ENCODE data around the gene PSENEN.
A peak's percentile ranks its signal among the peaks of the same experiment; 100 is the strongest.

The PSENEN gene

DNA sequence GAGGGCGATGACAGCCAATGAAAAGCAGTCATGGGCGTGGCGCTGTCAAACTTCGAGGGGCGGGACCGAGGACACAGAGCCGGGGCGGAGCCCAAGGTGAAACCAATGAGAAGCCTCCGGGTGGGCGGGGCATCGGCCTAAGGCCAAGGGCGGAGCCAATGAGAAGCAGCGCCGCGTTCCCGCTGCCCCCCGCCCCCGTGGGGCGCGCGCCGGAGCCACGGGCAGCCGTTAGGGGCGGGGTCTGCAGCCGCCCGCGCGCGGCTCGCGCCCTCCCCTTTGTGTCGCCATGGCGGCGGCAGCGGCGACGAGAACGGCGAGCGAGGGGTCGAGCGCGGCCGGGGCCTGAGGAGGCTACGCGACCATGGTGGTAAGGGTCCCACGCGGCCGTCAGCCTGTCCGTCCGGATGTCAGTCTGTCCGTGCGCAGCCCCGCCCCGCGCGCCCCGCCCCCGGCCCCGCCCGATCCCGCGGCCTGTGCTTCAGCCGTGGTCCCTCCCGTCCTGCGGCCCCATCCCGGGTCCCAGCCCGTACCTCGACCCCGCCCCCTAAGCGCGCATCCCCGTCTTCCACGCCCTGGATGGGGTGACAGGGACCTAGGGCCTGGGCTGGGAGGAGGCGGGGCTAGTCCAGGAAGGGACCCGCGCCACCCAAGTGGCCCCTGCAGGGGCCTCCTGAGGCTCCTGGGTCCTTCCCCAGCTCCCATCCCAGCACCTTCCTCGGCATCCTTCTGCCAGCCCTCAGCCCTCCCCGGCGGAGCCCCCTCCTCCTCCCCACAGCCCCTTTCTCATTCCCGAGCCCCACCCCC is 30.0 kb downstream of the PSENEN start, which contains the start of gene ARHGAP33:
ARHGAP33 (plus strand) TSS at position 267 of the 804 bp plus-strand sequence; CDS start at position 362, 95 bp downstream.
- peak; percentile 85 to 94 for DNase-seq

GRCh38 chr19:35776102-35776788 is 30.8 kb downstream of the PSENEN start:
- DNase-seq, result no peak

DNA sequence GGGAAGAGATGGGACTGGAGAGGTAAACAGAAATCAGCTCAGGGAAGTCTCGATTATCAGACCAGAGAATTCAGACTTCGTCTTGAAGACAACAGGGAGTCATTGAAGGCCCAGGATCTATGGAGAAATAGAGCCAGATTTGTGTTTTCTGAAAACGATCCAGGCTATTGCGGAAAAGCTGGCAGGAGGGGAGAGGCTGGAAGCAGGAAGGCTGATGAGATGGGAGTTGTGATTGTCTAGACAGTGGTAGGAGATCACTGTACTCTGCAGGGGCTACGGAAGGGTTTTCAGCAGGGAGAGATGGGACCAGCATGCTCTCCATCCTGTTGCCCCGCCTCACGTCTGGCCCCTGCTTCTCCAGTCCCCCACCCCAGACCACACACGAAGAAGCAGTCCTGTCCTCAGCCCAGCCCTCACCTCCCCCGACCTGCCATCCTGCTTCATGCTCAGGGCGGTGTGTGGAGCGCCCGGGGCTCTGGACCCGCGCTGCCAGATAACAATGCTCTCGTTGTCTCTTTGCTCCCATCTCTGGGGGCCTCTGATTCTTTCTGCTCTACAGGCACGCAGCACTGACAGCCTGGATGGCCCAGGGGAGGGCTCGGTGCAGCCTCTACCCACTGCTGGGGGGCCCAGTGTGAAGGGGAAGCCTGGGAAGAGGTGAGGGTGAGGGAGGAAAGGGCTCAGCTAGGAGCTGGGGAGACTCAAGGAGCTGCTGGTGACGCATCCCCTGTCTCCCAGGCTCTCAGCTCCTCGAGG is 31.8 kb downstream of the PSENEN start:
- no peak for DNase-seq

- DNase-seq, result no peak
Observed at GRCh38 chr19:35777961-35778360, 32.5 kb downstream of the PSENEN start.

- DNase-seq, result no peak
Observed at GRCh38 chr19:35779033-35779432, 33.6 kb downstream of the PSENEN start.

GRCh38 chr19:35780058-35780457 is 34.6 kb downstream of the PSENEN start:
- DNase-seq, result no peak

GRCh38 chr19:35780717-35781116 is 35.3 kb downstream of the PSENEN start:
- DNase-seq, result no peak

DNA sequence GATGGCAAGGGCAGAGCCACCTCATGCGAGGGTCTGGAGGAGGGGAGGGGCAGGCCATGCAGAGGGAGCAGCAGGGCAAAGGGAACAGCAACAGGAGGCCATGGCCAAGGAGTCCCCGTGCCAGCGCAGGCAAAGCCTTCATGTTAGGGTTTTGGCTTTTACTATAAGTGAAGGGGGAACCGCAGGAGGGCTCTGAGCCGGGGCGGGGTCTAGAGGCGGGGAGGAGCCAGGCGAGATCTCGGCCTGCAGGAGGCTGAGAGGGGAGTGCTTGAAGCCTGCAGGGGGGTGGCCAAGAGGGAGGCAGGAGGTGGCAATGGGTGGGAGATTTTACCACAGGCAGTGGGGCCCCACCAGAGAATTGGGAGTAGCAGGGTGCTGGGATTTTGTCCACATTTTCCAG is 36.2 kb downstream of the PSENEN start:
- DNase-seq, result no peak

DNA sequence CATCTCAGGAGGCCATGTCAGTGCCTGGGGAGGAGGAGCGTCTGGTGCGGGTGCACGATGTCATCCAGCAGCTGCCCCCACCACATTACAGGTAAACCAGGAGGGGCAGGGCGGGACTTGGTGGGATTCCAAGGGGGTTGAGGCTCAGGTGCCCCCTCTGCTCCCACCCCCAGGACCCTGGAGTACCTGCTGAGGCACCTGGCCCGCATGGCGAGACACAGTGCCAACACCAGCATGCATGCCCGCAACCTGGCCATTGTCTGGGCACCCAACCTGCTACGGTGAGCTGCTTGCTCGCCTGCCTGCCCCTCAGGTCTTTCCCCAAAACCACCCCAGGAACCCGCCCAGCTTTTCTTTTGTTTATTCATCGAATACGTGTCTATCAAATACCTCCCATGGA is 37.1 kb downstream of the PSENEN start:
- no peak for DNase-seq

GRCh38 chr19:35783469-35784434 is 38.3 kb downstream of the PSENEN start:
- no peak for DNase-seq

DNA sequence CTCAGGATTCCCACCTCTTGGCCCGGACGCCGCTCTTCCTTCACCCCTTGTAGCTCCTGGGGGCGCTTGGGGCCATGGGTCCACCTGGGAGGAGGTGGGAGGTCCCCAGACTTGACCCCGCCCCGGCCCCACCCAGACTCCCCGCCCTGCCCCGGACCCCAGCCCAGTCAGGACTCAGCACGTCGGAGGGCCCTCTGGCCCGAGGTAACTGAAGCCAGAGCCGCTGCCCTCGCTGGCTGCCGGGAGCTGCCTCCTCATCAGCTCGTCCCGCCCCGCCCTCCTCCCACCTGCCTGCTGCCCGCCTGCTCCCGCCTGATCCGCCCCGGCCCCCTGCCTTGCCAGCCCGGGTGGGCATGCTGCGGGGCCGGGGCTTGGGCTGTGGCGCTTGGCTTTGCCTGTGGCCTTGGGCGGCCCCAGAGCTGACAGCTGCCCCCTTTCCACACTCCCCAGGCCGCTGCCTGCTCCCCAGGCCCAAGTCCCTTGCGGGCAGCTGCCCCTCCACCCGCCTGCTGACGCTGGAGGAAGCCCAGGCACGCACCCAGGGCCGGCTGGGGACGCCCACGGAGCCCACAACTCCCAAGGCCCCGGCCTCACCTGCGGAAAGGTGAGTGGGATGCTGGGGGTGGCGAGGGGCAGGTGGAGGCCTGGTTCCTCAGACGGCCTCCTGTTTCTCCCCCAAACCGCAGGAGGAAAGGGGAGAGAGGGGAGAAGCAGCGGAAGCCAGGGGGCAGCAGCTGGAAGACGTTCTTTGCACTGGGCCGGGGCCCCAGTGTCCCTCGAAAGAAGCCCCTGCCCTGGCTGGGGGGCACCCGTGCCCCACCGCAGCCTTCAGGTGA is 39.3 kb downstream of the PSENEN start:
- no peak for DNase-seq

- no peak for DNase-seq
Observed at GRCh38 chr19:35785339-35785627, 39.8 kb downstream of the PSENEN start.

DNA sequence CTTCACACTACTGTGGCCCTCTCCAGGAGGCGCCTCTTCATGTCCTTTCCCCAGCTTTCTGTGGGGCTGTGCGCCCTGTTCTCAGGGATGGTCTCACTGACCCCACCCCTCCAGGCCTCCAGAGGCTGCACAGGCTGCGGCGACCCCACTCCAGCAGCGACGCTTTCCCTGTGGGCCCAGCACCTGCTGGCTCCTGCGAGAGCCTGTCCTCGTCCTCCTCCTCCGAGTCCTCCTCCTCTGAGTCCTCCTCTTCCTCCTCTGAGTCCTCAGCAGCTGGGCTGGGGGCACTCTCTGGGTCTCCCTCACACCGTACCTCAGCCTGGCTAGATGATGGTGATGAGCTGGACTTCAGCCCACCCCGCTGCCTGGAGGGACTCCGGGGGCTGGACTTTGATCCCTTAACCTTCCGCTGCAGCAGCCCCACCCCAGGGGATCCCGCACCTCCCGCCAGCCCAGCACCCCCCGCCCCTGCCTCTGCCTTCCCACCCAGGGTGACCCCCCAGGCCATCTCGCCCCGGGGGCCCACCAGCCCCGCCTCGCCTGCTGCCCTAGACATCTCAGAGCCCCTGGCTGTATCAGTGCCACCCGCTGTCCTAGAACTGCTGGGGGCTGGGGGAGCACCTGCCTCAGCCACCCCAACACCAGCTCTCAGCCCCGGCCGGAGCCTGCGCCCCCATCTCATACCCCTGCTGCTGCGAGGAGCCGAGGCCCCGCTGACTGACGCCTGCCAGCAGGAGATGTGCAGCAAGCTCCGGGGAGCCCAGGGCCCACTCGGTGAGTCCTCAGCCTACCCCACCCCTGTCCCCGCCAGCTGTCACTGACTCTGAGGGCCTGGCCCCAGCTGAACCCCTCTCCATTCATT is 41.1 kb downstream of the PSENEN start:
- no peak for DNase-seq

- no peak for DNase-seq
Observed at GRCh38 chr19:35787227-35787799, 41.9 kb downstream of the PSENEN start.

GRCh38 chr19:35788205-35788960 is 42.9 kb downstream of the PSENEN start:
- no peak for DNase-seq

DNA sequence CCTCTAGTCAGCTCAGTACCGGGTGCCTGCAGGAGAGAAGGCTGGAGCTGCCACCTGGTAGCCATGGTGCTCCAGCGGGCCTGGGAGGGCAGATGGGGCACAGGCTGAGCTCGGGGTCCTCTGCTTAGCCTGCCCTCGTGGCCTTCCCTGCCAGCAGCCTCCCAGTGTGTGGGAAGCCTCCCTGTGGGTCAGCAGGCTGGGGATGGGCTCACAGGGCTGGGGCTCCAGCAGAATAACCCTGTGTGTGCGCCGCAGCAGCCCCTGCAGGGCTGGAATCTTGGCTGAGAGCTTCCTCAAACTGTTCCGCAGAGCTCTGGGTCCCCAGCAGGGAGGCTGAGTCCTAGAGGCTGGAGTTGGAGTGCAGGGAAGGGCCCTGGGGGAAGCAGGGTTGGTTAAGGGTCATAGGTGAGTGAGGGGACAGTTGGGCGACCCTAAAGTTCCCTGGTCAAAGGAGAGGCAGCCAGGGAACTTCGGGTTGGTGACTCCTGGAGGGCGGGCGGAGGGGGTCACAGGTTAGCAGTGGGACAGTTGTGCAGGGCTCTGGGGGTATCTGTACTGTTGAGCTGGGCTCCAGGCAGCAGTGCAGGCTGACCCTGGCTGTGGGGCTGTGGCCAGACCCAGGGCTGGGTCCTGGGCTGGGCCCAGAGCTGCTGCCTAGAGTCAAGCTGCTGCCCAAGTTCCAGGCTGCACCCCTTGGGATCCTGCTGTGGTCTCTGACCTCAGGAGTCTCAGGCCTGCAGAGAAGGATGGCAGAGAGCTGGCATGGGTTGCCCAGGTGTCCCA is 43.9 kb downstream of the PSENEN start:
- no peak for DNase-seq

DNA sequence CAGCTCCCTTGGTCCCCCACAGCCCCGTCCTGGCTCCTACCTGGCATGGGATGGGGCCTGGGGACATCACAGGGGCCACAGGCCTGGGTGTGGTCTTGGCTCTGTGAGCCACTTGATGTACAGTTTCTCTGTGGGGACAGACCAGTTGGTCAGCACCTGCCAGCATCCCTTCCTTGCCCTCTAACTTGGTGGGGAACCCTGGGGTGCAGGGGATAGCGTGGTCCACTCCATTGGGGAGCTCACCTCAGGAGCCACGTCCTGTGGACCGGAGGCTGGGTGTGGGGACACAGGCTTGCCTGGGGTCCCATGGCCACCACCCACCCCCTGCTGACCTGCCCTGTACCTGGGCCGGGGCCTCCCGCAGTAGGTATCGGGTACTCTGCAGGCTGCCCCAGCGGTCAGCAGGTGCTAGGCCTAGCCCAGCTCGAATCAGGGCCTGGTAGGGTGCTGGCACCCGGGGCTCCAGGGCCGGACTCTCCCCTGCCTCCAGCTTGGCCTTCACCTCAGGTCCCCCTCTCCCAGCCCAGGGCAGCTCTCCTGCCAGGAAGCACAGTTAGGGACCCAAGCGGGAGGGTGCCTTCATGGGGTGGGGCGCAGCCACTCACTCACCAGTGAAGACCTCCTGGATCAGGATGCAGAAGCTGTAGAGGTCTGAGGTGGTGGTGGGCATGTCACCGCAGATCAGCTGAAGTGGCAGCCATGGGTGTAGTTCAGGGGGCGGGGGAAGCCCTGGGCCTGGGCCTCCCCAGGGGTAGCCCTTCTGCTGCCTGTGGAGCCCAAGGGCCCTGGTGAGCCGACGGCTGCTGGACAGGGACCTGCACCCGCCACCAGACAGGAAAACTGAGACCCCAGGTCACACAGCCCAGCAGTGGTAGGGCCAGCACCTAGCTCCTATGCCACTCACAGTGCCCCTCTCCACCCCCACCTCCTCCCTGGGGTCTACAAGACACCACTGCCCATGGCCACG is 44.8 kb downstream of the PSENEN start:
- no peak for DNase-seq

All from bone marrow (tissue), 2 donors.